HepG2 (cell line): ENCODE data around the gene RAD18. TPM values are rescaled to one million over a fixed set of nuclear protein-coding genes. Genes with fewer than 3 reads are reported as not detected.

Source experiments
- ATAC-seq: fragments of 200-7000 bp; cut with Tn5 transposase; 3 replicates; pipeline ENCODE4 v1.9.1; 2020; ENCODE audit warnings: mild to moderate bottlenecking, moderate library complexity
- BruUV-seq: library from RNA; stranded (reverse); fragments of 400-500 nt; replicated peaks from 2 replicates; lab custom pipeline; 2021; lab: Mats Ljungman, UMichigan
- CTCF ChIA-PET: fragments of 300-600 bp; formaldehyde crosslinking; extraction: SDS; loops from one replicate; lab custom pipeline; 2021; ENCODE audit warnings: low total read pairs, inconsistent platforms, low intra/inter-chr PET ratio; lab: Yijun Ruan, JAX
- POLR2A ChIA-PET: fragments of 350-600 bp; sonication (Branson Sonifier 250); formaldehyde crosslinking; loops from one replicate; lab custom pipeline; 2020; ENCODE audit warnings: antibody characterized with exemption, inconsistent platforms; lab: Yijun Ruan, JAX
- DNase-seq: peaks from one replicate; pipeline ENCODE4 v3.0.0-alpha.2; 2015; ENCODE audit warnings: low spot score
- FAIRE-seq: peaks from 3 replicates; lab custom pipeline; 2011; peaks lifted over from hg19 to GRCh38; lab: Jason Lieb, UNC
- H2AFZ ChIP-seq: one replicate; pipeline ENCODE4 v1.6.1; 2011; ENCODE audit warnings: low read length, inconsistent platforms
- H3K27ac ChIP-seq: fragments of 300-600 bp; 3 replicates; pipeline ENCODE4 v1.8.0; 2011; ENCODE audit warnings: mixed run types, mild to moderate bottlenecking, mixed read lengths, low read length, inconsistent platforms; ENCODE audit not compliant: insufficient read depth; ENCODE audit errors: extremely low read length
- H3K27me3 ChIP-seq, 2 experiments: fragments of 200-600 bp in 1 of 2; 2 replicates in 1 of 2; 3 replicates in 1 of 2; pipeline versions ENCODE4 v1.6.0 to v1.8.0; 2011; ENCODE audit warnings: low read length in 2 of 2, mild to moderate bottlenecking in 2 of 2, moderate library complexity in 2 of 2, inconsistent platforms in 1 of 2; ENCODE audit not compliant: insufficient read depth in 2 of 2, control insufficient read depth in 1 of 2
- H3K36me3 ChIP-seq, 2 experiments: fragments of 200-600 bp in 1 of 2; replicated peaks in 1 of 2; 2 replicates in 1 of 2; 3 replicates in 1 of 2; pipeline versions ENCODE4 v1.5.1 to v1.8.0; 2011; ENCODE audit warnings: low read length in 2 of 2, inconsistent platforms in 1 of 2; ENCODE audit not compliant: insufficient read depth in 2 of 2, control insufficient read depth in 1 of 2
- H3K4me1 ChIP-seq: 2 replicates; pipeline ENCODE4 v1.5.1; 2012; ENCODE audit warnings: low read length, inconsistent platforms; ENCODE audit not compliant: insufficient read depth
- H3K4me2 ChIP-seq: 2 replicates; pipeline ENCODE4 v1.6.0; 2011; ENCODE audit warnings: low read depth, low read length, inconsistent platforms
- H3K4me3 ChIP-seq, 3 experiments: fragments of 200-600 bp in 1 of 3; sonication (generic), shearing (Covaris generic) in 1 of 3; replicated peaks in 1 of 3; 2 replicates each; pipeline ENCODE4 v1.5.1; 2011 to 2016; ENCODE audit warnings: low read length in 3 of 3, inconsistent platforms in 2 of 3, low read depth in 2 of 3, mild to moderate bottlenecking in 2 of 3, control low read depth in 1 of 3, mixed read lengths in 1 of 3; ENCODE audit not compliant: insufficient read depth in 1 of 3
- H3K79me2 ChIP-seq: one replicate; pipeline ENCODE4 v1.6.1; 2011; ENCODE audit warnings: low read length, inconsistent platforms; ENCODE audit not compliant: insufficient read depth
- H3K9ac ChIP-seq: 2 replicates; pipeline ENCODE4 v1.6.0; 2011; ENCODE audit warnings: mild to moderate bottlenecking, low read depth, low read length, inconsistent platforms; ENCODE audit not compliant: insufficient read depth
- H3K9me3 ChIP-seq: 2 replicates; pipeline ENCODE4 v1.5.1; 2012; ENCODE audit warnings: mild to moderate bottlenecking, low read length
- H4K20me1 ChIP-seq: 2 replicates; pipeline ENCODE4 v1.6.0; 2011; ENCODE audit warnings: inconsistent platforms, mild to moderate bottlenecking, low read length, moderate library complexity; ENCODE audit not compliant: insufficient read depth
- CREB3 ChIP-seq: sonication (generic); formaldehyde crosslinking; IDR thresholded peaks from 2 replicates; pipeline ENCODE4 v1.5.0; 2020; ENCODE audit warnings: missing genetic modification reagents
- FOXC1 ChIP-seq: sonication (generic); formaldehyde crosslinking; IDR thresholded peaks from 2 replicates; pipeline ENCODE4 v1.8.0; 2022; ENCODE audit warnings: mild to moderate bottlenecking, missing genetic modification reagents, borderline replicate concordance
- KMT2A ChIP-seq: sonication (generic); formaldehyde crosslinking; IDR thresholded peaks from 2 replicates; pipeline ENCODE4 v1.4.0; 2020; ENCODE audit warnings: missing genetic modification reagents
- PBX3 ChIP-seq: sonication (generic); formaldehyde crosslinking; IDR thresholded peaks from 2 replicates; pipeline ENCODE4 v1.8.1; 2023; ENCODE audit warnings: missing genetic modification reagents, inconsistent platforms, borderline replicate concordance
- SMYD3 ChIP-seq: sonication (generic); formaldehyde crosslinking; IDR thresholded peaks from 2 replicates; pipeline ENCODE4 v1.8.1; 2023; ENCODE audit warnings: mild to moderate bottlenecking, missing genetic modification reagents
- TAF15 ChIP-seq: fragments of 200-400 bp; formaldehyde crosslinking; IDR thresholded peaks from one replicate; pipeline ENCODE4 v1.6.1; 2018; ENCODE audit warnings: mild to moderate bottlenecking, low read depth, low read length; ENCODE audit not compliant: poor library complexity, severe bottlenecking
- ZNF414 ChIP-seq: sonication (generic); formaldehyde crosslinking; IDR thresholded peaks from 2 replicates; pipeline ENCODE4 v1.5.0; 2020; ENCODE audit warnings: missing genetic modification reagents
- ZNF432 ChIP-seq: sonication (generic); formaldehyde crosslinking; IDR thresholded peaks from 2 replicates; pipeline ENCODE4 v1.5.0; 2020; ENCODE audit warnings: missing genetic modification reagents, mild to moderate bottlenecking, borderline replicate concordance
- ZNF724P ChIP-seq: sonication (generic); formaldehyde crosslinking; IDR thresholded peaks from 2 replicates; pipeline ENCODE4 v1.8.0; 2022; ENCODE audit warnings: missing genetic modification reagents, borderline replicate concordance
- ZNF782 ChIP-seq: sonication (generic); formaldehyde crosslinking; IDR thresholded peaks from 2 replicates; pipeline ENCODE4 v1.4.0; 2020; ENCODE audit warnings: missing genetic modification reagents, mild to moderate bottlenecking, borderline replicate concordance
- WGBS: methylation state at CpG from one replicate; pipeline ENCODE4 v1.1.6; 2017; ENCODE audit warnings: low lambda C conversion rate; 5-methylcytosine and 5-hydroxymethylcytosine counted together
- in situ Hi-C: cut with HindIII; loops from 2 replicates; pipeline ENCODE4 v1.10.0; 2017; ENCODE audit warnings: low pct_unique_long_range_greater_than_20kb; ENCODE audit not compliant: extremely low pct_ligation_motif_present
- intact Hi-C: fragments of 100-400 bp; cut with micrococcal nuclease; formaldehyde crosslinking; loops from one replicate; pipeline ENCODE4 v1.10.0; 2022; ENCODE audit not compliant: unreplicated experiment
- polyA plus RNA-seq, 8 experiments: library from polyadenylated mRNA; depleted of rRNA in 3 of 8; stranded (reverse) in 7 of 8; unstranded in 1 of 8; fragments of >200 nt; fragmentation: Illumina TruSeq in 4 of 8; extraction: Trizol in 4 of 8; gene quantifications; 2 replicates each; pipeline versions ENCODE4 v1.2.1 to v1.2.3, GENCODE V29; 2011 to 2016; ENCODE audit warnings: low read depth in 4 of 8, missing spikeins in 1 of 8, mixed read lengths in 1 of 8; ENCODE audit not compliant: insufficient read depth in 1 of 8
- total RNA-seq, 5 experiments: library from RNA; depleted of rRNA; stranded (reverse); fragments of >200 nt; fragmentation: Illumina TruSeq; extraction: Trizol; gene quantifications; 2 replicates each; pipeline ENCODE4 v1.2.3, GENCODE V29; 2016; ENCODE audit warnings: low read depth in 1 of 5
- TF ChIP-seq, protein P1 (sequence below): IDR thresholded peaks from 2 replicates; pipeline ENCODE4 v1.6.1; 2016; ENCODE audit warnings: low read depth, missing genetic modification reagents, missing compliant biosample characterization
- TF ChIP-seq, protein P2 (sequence below): sonication (generic); formaldehyde crosslinking; IDR thresholded peaks from 2 replicates; pipeline ENCODE4 v1.8.1; 2022; ENCODE audit warnings: low read depth, mild to moderate bottlenecking, missing genetic modification reagents

Gene RAD18
- total and polyA plus RNA-seq, 2 of the 13 experiments (the other 11 are each of a cell fraction or from before 2014, with no cell fraction given): 5.9 to 20.7 TPM

GRCh38 chr3:8962226-8962861 is 928 bp downstream of the RAD18 start:
- peaks cover 39% of the 10 kb centered on the region for H3K79me2 ChIP-seq
- H3K27ac ChIP-seq: peak overlapping the region; percentile 90
- 8% methylated on average over 6 of the region's 6 CpGs for WGBS
- no peak for ATAC-seq
- intact Hi-C loops (loop anchor here (10.0 kb wide), 1 partner anchor 298 kb away; no protein-coding TSS in a partner anchor), in situ Hi-C loops (no loop called here)
- no peaks in the 10 kb centered on the region for H3K9me3 ChIP-seq
- peak overlapping the region; percentile 81 for H3K9ac ChIP-seq
- peaks cover 65% of the 10 kb centered on the region for H3K4me1 ChIP-seq
- ChIA-PET POLR2A (no interaction called here), CTCF (no interaction called here)
- H4K20me1 ChIP-seq: no peaks in the 10 kb centered on the region
- DNase-seq: no peak
- peak overlapping the region; percentile 60 to 100 (median 93) for H3K4me3 ChIP-seq
- FAIRE-seq: no peak
- no peak overlapping the region for H2AFZ ChIP-seq
- peak overlapping the region; percentile 89 for H3K4me2 ChIP-seq
- peaks cover 0 to 12% of the 10 kb centered on the region in 2 experiments; a peak in 3 of 5 replicates for H3K36me3 ChIP-seq
- no TSS peak for BruUV-seq
- no peaks in the 10 kb centered on the region; a peak in 1 of 5 replicates for H3K27me3 ChIP-seq
- TF ChIP-seq PBX3 (CRISPR knock-in tag) (no peak), TAF15 (no peak), ZNF432 (CRISPR knock-in tag) (no peak), FOXC1 (CRISPR knock-in tag) (no peak), SMYD3 (no peak), CREB3 (CRISPR knock-in tag) (no peak), KMT2A (no peak), ZNF414 (CRISPR knock-in tag) (no peak), ZNF724P (CRISPR knock-in tag) (no peak), ZNF782 (CRISPR knock-in tag) (no peak)
- TF ChIP-seq, protein P1, sequence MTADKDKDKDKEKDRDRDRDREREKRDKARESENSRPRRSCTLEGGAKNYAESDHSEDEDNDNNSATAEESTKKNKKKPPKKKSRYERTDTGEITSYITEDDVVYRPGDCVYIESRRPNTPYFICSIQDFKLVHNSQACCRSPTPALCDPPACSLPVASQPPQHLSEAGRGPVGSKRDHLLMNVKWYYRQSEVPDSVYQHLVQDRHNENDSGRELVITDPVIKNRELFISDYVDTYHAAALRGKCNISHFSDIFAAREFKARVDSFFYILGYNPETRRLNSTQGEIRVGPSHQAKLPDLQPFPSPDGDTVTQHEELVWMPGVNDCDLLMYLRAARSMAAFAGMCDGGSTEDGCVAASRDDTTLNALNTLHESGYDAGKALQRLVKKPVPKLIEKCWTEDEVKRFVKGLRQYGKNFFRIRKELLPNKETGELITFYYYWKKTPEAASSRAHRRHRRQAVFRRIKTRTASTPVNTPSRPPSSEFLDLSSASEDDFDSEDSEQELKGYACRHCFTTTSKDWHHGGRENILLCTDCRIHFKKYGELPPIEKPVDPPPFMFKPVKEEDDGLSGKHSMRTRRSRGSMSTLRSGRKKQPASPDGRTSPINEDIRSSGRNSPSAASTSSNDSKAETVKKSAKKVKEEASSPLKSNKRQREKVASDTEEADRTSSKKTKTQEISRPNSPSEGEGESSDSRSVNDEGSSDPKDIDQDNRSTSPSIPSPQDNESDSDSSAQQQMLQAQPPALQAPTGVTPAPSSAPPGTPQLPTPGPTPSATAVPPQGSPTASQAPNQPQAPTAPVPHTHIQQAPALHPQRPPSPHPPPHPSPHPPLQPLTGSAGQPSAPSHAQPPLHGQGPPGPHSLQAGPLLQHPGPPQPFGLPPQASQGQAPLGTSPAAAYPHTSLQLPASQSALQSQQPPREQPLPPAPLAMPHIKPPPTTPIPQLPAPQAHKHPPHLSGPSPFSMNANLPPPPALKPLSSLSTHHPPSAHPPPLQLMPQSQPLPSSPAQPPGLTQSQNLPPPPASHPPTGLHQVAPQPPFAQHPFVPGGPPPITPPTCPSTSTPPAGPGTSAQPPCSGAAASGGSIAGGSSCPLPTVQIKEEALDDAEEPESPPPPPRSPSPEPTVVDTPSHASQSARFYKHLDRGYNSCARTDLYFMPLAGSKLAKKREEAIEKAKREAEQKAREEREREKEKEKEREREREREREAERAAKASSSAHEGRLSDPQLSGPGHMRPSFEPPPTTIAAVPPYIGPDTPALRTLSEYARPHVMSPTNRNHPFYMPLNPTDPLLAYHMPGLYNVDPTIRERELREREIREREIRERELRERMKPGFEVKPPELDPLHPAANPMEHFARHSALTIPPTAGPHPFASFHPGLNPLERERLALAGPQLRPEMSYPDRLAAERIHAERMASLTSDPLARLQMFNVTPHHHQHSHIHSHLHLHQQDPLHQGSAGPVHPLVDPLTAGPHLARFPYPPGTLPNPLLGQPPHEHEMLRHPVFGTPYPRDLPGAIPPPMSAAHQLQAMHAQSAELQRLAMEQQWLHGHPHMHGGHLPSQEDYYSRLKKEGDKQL: no peak
- TF ChIP-seq, protein P2, sequence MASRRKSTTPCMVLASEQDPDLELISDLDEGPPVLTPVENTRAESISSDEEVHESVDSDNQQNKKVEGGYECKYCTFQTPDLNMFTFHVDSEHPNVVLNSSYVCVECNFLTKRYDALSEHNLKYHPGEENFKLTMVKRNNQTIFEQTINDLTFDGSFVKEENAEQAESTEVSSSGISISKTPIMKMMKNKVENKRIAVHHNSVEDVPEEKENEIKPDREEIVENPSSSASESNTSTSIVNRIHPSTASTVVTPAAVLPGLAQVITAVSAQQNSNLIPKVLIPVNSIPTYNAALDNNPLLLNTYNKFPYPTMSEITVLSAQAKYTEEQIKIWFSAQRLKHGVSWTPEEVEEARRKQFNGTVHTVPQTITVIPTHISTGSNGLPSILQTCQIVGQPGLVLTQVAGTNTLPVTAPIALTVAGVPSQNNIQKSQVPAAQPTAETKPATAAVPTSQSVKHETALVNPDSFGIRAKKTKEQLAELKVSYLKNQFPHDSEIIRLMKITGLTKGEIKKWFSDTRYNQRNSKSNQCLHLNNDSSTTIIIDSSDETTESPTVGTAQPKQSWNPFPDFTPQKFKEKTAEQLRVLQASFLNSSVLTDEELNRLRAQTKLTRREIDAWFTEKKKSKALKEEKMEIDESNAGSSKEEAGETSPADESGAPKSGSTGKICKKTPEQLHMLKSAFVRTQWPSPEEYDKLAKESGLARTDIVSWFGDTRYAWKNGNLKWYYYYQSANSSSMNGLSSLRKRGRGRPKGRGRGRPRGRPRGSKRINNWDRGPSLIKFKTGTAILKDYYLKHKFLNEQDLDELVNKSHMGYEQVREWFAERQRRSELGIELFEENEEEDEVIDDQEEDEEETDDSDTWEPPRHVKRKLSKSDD (CRISPR knock-in tag): no peak
